Endothelial cell (in vitro differentiated cells): ENCODE results near the gene CLDN18. TPM values are rescaled to one million over a fixed set of nuclear protein-coding genes. Genes with fewer than 3 reads are reported as not detected.

ENCODE experiments used
- DNase-seq: peaks from one replicate; pipeline ENCODE4 v3.0.0; 2021; ENCODE audit warnings: low spot score
- H3K27ac Mint-ChIP-seq: one replicate; pipeline ENCODE4 v1.8.0; 2021; ENCODE audit warnings: mixed read lengths, inconsistent platforms; ENCODE audit not compliant: unreplicated experiment
- H3K27me3 Mint-ChIP-seq: one replicate; pipeline ENCODE4 v1.8.0; 2021; ENCODE audit warnings: mild to moderate bottlenecking, moderate library complexity, mixed read lengths, inconsistent platforms; ENCODE audit not compliant: unreplicated experiment
- H3K36me3 Mint-ChIP-seq: one replicate; pipeline ENCODE4 v1.8.0; 2021; ENCODE audit warnings: mild to moderate bottlenecking, low read depth, mixed read lengths, inconsistent platforms; ENCODE audit not compliant: unreplicated experiment
- H3K4me1 Mint-ChIP-seq: one replicate; pipeline ENCODE4 v1.8.0; 2021; ENCODE audit warnings: mild to moderate bottlenecking, mixed read lengths, inconsistent platforms; ENCODE audit not compliant: unreplicated experiment
- H3K4me3 Mint-ChIP-seq: one replicate; pipeline ENCODE4 v1.8.0; 2021; ENCODE audit warnings: mild to moderate bottlenecking, mixed read lengths, inconsistent platforms; ENCODE audit not compliant: unreplicated experiment
- H3K9me3 Mint-ChIP-seq: one replicate; pipeline ENCODE4 v1.8.0; 2021; ENCODE audit warnings: mixed read lengths, inconsistent platforms; ENCODE audit not compliant: unreplicated experiment
- CTCF ChIP-seq: fragments of 200-600 bp; sonication (generic); IDR thresholded peaks from one replicate; pipeline ENCODE4 v1.5.0; 2021; ENCODE audit warnings: antibody characterized with exemption; ENCODE audit not compliant: unreplicated experiment
- total RNA-seq: library from RNA; stranded (reverse); fragmentation: NEBNext Ultra II Directional; extraction: Animal tissue kit (Norgen Biotek cat#: 25700); gene quantifications from one replicate; pipeline ENCODE4 v1.2.1, GENCODE V29; 2021; ENCODE audit not compliant: unreplicated experiment

The CLDN18 gene
- total RNA-seq, 1 donor from 2014 or later: not detected

- Mint-ChIP-seq H3K4me1 (peaks cover 2% of the 10 kb centered on the region), H3K27me3 (no peaks in the 10 kb centered on the region), H3K36me3 (no peaks in the 10 kb centered on the region), H3K4me3 (no peak overlapping the region), H3K9me3 (no peaks in the 10 kb centered on the region), H3K27ac (no peak overlapping the region)
- DNase-seq: no peak
- no peak for TF ChIP-seq CTCF
Observed at GRCh38 chr3:137972396-137972795, 37.6 kb upstream of the CLDN18 start.

- no peak for DNase-seq
- no peaks in the 10 kb centered on the region for H3K9me3 Mint-ChIP-seq
- H3K27ac Mint-ChIP-seq: no peak overlapping the region
- TF ChIP-seq CTCF: no peak
- no peaks in the 10 kb centered on the region for H3K4me1 Mint-ChIP-seq
- H3K27me3 Mint-ChIP-seq: peaks cover 1% of the 10 kb centered on the region
- H3K36me3 Mint-ChIP-seq: no peaks in the 10 kb centered on the region
- no peak overlapping the region for H3K4me3 Mint-ChIP-seq
Observed at GRCh38 chr3:137978328-137978727, 31.6 kb upstream of the CLDN18 start.

GRCh38 chr3:137987723-137988122, 22.2 kb upstream of the CLDN18 start:
- Mint-ChIP-seq H3K4me1 (no peaks in the 10 kb centered on the region), H3K4me3 (no peak overlapping the region), H3K9me3 (no peaks in the 10 kb centered on the region), H3K27me3 (no peaks in the 10 kb centered on the region), H3K27ac (no peak overlapping the region), H3K36me3 (no peaks in the 10 kb centered on the region)
- no peak for TF ChIP-seq CTCF
- no peak for DNase-seq

GRCh38 chr3:137988152-137988551, 21.8 kb upstream of the CLDN18 start:
- H3K4me3 Mint-ChIP-seq: no peak overlapping the region
- no peaks in the 10 kb centered on the region for H3K36me3 Mint-ChIP-seq
- no peak for TF ChIP-seq CTCF
- H3K4me1 Mint-ChIP-seq: no peaks in the 10 kb centered on the region
- DNase-seq: no peak
- no peak overlapping the region for H3K27ac Mint-ChIP-seq
- no peaks in the 10 kb centered on the region for H3K27me3 Mint-ChIP-seq
- H3K9me3 Mint-ChIP-seq: no peaks in the 10 kb centered on the region

GRCh38 chr3:137988982-137989381, 21.0 kb upstream of the CLDN18 start:
- Mint-ChIP-seq H3K36me3 (no peaks in the 10 kb centered on the region), H3K27ac (no peak overlapping the region), H3K4me1 (no peaks in the 10 kb centered on the region), H3K4me3 (no peak overlapping the region), H3K9me3 (no peaks in the 10 kb centered on the region), H3K27me3 (no peaks in the 10 kb centered on the region)
- TF ChIP-seq CTCF: no peak
- no peak for DNase-seq
